GM19193 (cell line): ENCODE results near the gene EVA1C.

Experiments used
- POLR2A ChIP-seq: IDR thresholded peaks from 4 replicates; pipeline ENCODE4 v1.6.1; 2011; ENCODE audit not compliant: insufficient read depth, insufficient read length; ENCODE audit errors: extremely low read depth

The EVA1C gene

GRCh38 chr21:32554832-32555638, 142.5 kb downstream of the EVA1C start:
- TF ChIP-seq POLR2A, result no peak

- TF ChIP-seq POLR2A, result no peak
Measured at GRCh38 chr21:32558106-32558505, 145.6 kb downstream of the EVA1C start.

- no peak for TF ChIP-seq POLR2A
Measured at GRCh38 chr21:32559006-32559610, 146.6 kb downstream of the EVA1C start.

GRCh38 chr21:32560896-32561295, 148.4 kb downstream of the EVA1C start:
- TF ChIP-seq POLR2A, result no peak

- TF ChIP-seq POLR2A, result no peak
Measured at GRCh38 chr21:32562426-32562825, 149.9 kb downstream of the EVA1C start.

- no peak for TF ChIP-seq POLR2A
Measured at GRCh38 chr21:32562915-32563314, 150.4 kb downstream of the EVA1C start.
